Memory B cell (primary cell): ENCODE measurements around the gene FABP3.

Experiments
- ATAC-seq: fragments of 150-1000 bp; cut with Tn5 transposase; 2 replicates; pipeline ENCODE4 v1.10.0; 2021; ENCODE audit warnings: low read depth, mild to moderate bottlenecking, moderate library complexity
- DNase-seq, 2 donors: peaks; one replicate each; pipeline ENCODE4 v3.0.0; 2022; ENCODE audit warnings: low spot score in 2 of 2
- H3K27ac Mint-ChIP-seq: one replicate; pipeline ENCODE4 v1.8.0; 2022; ENCODE audit warnings: mild to moderate bottlenecking, moderate library complexity, mixed read lengths
- H3K27me3 Mint-ChIP-seq: one replicate; pipeline ENCODE4 v1.8.0; 2022; ENCODE audit warnings: mixed read lengths
- H3K36me3 Mint-ChIP-seq: one replicate; pipeline ENCODE4 v1.8.0; 2022; ENCODE audit warnings: mild to moderate bottlenecking, mixed read lengths
- H3K4me1 Mint-ChIP-seq: one replicate; pipeline ENCODE4 v1.8.0; 2022; ENCODE audit warnings: mixed read lengths
- H3K4me3 Mint-ChIP-seq: one replicate; pipeline ENCODE4 v1.8.0; 2022; ENCODE audit warnings: mild to moderate bottlenecking, moderate library complexity, mixed read lengths
- H3K9me3 Mint-ChIP-seq: one replicate; pipeline ENCODE4 v1.8.0; 2022; ENCODE audit warnings: mixed read lengths

The FABP3 gene

GRCh38 chr1:31372051-31372450 is 825 bp downstream of the FABP3 start:
- Mint-ChIP-seq H3K27me3 (peaks cover 7% of the 10 kb centered on the region), H3K9me3 (no peaks in the 10 kb centered on the region), H3K27ac (no peak overlapping the region), H3K36me3 (peaks cover 6% of the 10 kb centered on the region), H3K4me1 (peaks cover 7% of the 10 kb centered on the region), H3K4me3 (no peak overlapping the region)
- DNase-seq (no peak), ATAC-seq (no peak)

- Mint-ChIP-seq H3K4me1 (peaks cover 7% of the 10 kb centered on the region), H3K27me3 (peaks cover 2% of the 10 kb centered on the region), H3K36me3 (peaks cover 6% of the 10 kb centered on the region), H3K9me3 (no peaks in the 10 kb centered on the region), H3K4me3 (no peak overlapping the region), H3K27ac (no peak overlapping the region)
- ATAC-seq (no peak), DNase-seq (no peak)
Observed at GRCh38 chr1:31371121-31371959, 1.5 kb downstream of the FABP3 start.

DNA sequence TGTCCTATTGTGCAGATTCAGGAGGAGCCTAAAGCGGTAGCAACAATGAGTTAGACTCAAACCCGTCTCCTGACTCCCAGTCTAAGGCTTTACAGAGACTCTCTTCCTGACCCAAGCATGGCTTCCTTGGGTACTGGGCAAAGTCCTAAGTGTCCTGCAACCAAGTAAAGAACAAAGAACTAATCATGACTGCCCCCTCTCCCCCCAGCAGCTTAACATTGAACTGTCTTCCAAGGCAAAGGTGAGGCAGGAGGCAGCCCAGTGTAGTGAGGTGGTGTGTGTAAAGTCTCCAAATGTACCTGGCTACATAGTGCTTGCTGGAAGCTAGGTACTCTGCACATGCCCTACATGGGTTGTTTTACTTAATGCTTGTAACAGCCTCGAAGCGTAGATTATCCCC is 2.3 kb downstream of the FABP3 start:
- ATAC-seq (no peak), DNase-seq (no peak)
- Mint-ChIP-seq H3K27ac (no peak overlapping the region), H3K36me3 (peaks cover 8% of the 10 kb centered on the region), H3K4me1 (peaks cover 7% of the 10 kb centered on the region), H3K27me3 (peaks cover 2% of the 10 kb centered on the region), H3K9me3 (no peaks in the 10 kb centered on the region), H3K4me3 (no peak overlapping the region)

DNA sequence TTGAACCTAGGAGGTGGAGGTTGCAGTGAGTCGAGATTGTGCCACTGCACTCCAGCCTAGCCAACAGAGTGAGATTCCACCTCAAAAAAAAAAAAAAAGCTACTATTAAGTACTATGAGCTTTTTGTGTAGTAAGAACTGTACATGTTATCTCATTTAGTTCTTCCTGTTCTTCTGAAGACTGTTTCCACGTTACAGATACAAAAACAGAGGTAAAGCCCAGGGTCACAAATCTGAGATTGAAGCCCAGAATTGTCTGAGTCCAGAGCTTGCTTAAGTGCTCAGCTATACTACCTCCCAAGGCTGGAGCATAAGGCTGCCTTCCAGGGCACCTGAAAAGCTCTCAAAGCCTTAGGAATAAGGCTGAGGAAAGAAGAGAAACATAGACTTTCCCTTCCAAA is 2.9 kb downstream of the FABP3 start:
- H3K27ac Mint-ChIP-seq, result no peak overlapping the region
- no peak for DNase-seq
- peaks cover 7% of the 10 kb centered on the region for H3K4me1 Mint-ChIP-seq
- no peak for ATAC-seq
- no peak overlapping the region for H3K4me3 Mint-ChIP-seq
- peaks cover 14% of the 10 kb centered on the region for H3K36me3 Mint-ChIP-seq
- no peaks in the 10 kb centered on the region for H3K9me3 Mint-ChIP-seq
- peaks cover 2% of the 10 kb centered on the region for H3K27me3 Mint-ChIP-seq

DNA sequence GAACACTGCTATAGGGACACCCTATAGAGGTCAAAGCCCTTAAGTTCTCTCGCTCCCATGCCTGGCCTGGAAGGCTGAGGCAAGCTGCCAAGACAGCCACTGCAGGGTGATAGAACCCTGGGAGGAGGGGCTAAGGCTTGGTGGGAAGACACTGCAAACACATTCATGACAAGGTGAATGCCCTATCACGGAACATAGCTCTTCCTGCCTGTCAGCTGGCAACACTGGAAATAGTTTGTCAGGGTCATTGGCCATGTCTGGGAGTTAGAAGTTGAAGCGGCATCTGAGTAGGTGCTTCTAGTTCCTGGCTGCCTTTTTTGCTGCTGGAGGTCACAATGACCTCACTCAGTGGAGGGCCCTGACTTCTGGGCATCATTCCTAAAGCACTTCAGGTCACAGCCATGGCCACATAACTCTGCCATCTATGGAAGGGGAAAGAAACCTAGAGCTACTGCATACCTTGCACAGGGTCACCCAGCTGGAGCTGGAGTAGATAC is 4.2 kb downstream of the FABP3 start:
- Mint-ChIP-seq H3K27me3 (no peaks in the 10 kb centered on the region), H3K4me3 (no peak overlapping the region), H3K36me3 (peaks cover 23% of the 10 kb centered on the region), H3K4me1 (peaks cover 5% of the 10 kb centered on the region), H3K27ac (no peak overlapping the region), H3K9me3 (no peaks in the 10 kb centered on the region)
- no peak for ATAC-seq
- DNase-seq, result no peak

- Mint-ChIP-seq H3K36me3 (peaks cover 25% of the 10 kb centered on the region), H3K27me3 (no peaks in the 10 kb centered on the region), H3K4me3 (no peak overlapping the region), H3K4me1 (no peaks in the 10 kb centered on the region), H3K9me3 (no peaks in the 10 kb centered on the region), H3K27ac (no peak overlapping the region)
- DNase-seq (no peak), ATAC-seq (no peak)
Observed at GRCh38 chr1:31366796-31367195, 6.1 kb downstream of the FABP3 start.

DNA sequence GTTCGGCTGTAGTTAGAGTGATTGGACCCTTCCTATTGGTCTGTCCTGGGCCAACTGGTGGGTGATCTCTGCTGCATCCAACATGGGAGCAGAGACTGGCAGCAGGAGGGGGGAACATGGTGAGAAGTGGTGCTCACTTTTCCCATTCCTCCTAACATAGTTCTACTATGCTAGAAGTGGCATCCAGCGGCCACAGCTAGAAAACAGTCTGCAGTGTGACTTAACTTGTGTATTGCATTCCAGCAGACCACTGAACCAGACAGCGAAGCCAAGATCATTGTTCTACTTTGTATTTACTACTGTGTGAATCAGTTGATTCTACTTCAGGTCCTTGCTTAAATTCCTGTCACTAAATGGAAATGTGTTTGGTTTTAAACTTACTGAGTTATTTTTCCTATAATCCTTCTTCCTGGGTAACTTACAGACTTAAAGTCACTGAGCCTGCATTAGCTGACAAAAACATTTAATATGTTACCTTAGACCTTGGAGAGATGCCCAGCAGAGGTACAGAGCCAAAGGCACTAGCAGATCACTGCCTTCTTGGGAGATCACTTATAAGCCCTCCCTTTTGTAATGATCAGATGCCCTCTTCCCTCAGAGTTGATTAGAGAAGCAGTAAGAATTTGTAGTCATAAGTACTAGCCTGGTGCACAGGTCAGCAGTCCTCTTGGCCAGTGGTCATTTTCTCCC is 8.2 kb downstream of the FABP3 start:
- DNase-seq, result no peak
- Mint-ChIP-seq H3K4me1 (no peaks in the 10 kb centered on the region), H3K36me3 (peaks cover 32% of the 10 kb centered on the region), H3K27me3 (no peaks in the 10 kb centered on the region), H3K9me3 (no peaks in the 10 kb centered on the region), H3K4me3 (no peak overlapping the region), H3K27ac (no peak overlapping the region)
- no peak for ATAC-seq

- Mint-ChIP-seq H3K9me3 (no peaks in the 10 kb centered on the region), H3K4me3 (no peak overlapping the region), H3K36me3 (peaks cover 44% of the 10 kb centered on the region), H3K27ac (no peak overlapping the region), H3K4me1 (no peaks in the 10 kb centered on the region), H3K27me3 (no peaks in the 10 kb centered on the region)
- ATAC-seq (no peak), DNase-seq (no peak)
Observed at GRCh38 chr1:31362032-31362431, 10.8 kb downstream of the FABP3 start.

- no peaks in the 10 kb centered on the region for H3K9me3 Mint-ChIP-seq
- no peaks in the 10 kb centered on the region for H3K4me1 Mint-ChIP-seq
- DNase-seq (no peak), ATAC-seq (no peak)
- H3K27me3 Mint-ChIP-seq, result no peaks in the 10 kb centered on the region
- no peak overlapping the region for H3K4me3 Mint-ChIP-seq
- peaks cover 46% of the 10 kb centered on the region for H3K36me3 Mint-ChIP-seq
- H3K27ac Mint-ChIP-seq, result no peak overlapping the region
Observed at GRCh38 chr1:31361607-31362006, 11.3 kb downstream of the FABP3 start.

- no peak for DNase-seq
- Mint-ChIP-seq H3K36me3 (peaks cover 58% of the 10 kb centered on the region), H3K4me1 (peaks cover 3% of the 10 kb centered on the region), H3K9me3 (no peaks in the 10 kb centered on the region), H3K27me3 (no peaks in the 10 kb centered on the region), H3K4me3 (no peak overlapping the region), H3K27ac (no peak overlapping the region)
- ATAC-seq, result no peak
Observed at GRCh38 chr1:31356427-31356826, 16.4 kb downstream of the FABP3 start.

DNA sequence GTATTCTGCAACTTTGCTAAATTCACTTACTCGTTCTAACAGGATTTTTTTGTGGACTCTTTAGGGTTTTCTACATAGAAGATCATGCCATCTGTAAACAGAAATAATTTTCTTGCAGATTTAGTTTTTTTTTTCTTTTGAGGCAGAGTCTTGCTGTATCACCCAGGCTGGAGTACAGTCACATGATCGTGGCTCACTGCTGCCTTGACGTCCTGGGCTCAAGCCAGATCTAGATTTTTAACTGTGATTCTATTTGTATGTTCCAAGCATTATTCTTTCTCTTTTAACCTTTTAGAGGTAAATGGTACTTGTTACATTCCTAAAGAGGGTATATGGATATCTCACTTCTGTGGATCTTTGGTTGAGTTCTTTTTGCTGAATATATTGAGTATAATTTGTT is 18.6 kb downstream of the FABP3 start:
- H3K36me3 Mint-ChIP-seq, result peaks cover 61% of the 10 kb centered on the region
- ATAC-seq (no peak), DNase-seq (no peak)
- no peaks in the 10 kb centered on the region for H3K9me3 Mint-ChIP-seq
- no peak overlapping the region for H3K4me3 Mint-ChIP-seq
- H3K4me1 Mint-ChIP-seq, result peaks cover 3% of the 10 kb centered on the region
- no peak overlapping the region for H3K27ac Mint-ChIP-seq
- H3K27me3 Mint-ChIP-seq, result no peaks in the 10 kb centered on the region

DNA sequence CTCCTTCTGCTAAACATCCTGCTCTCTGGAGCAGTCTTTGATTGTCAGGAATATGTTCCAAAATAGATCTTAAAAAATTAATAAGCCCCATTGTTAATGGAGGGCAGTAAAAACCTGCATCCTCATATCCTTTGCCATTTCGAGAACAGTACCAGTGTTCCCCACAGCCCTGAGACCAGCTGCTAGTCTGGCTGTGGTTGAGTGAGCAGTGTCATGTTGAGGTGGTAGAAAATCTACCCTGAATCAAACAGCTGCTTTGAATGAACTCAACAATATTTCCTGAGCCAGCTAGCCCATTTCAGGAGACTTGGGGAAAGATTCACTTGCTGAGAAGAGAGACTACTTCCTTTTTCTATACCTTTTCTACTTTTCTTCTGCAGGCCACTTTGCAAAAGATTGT is 24.4 kb downstream of the FABP3 start:
- ATAC-seq (peak; percentile 84), DNase-seq (no peak)
- Mint-ChIP-seq H3K27me3 (no peaks in the 10 kb centered on the region), H3K4me3 (no peak overlapping the region), H3K36me3 (peaks cover 41% of the 10 kb centered on the region), H3K9me3 (no peaks in the 10 kb centered on the region), H3K27ac (peak overlapping the region; percentile 69), H3K4me1 (peaks cover 11% of the 10 kb centered on the region)

- Mint-ChIP-seq H3K4me1 (peaks cover 11% of the 10 kb centered on the region), H3K27ac (peak overlapping the region; percentile 23), H3K27me3 (no peaks in the 10 kb centered on the region), H3K4me3 (no peak overlapping the region), H3K36me3 (peaks cover 29% of the 10 kb centered on the region), H3K9me3 (no peaks in the 10 kb centered on the region)
- ATAC-seq (no peak), DNase-seq (no peak)
Observed at GRCh38 chr1:31346785-31347184, 26.1 kb downstream of the FABP3 start.

- DNase-seq, result no peak
- Mint-ChIP-seq H3K4me3 (no peak overlapping the region), H3K9me3 (no peaks in the 10 kb centered on the region), H3K36me3 (peaks cover 21% of the 10 kb centered on the region), H3K27ac (no peak overlapping the region), H3K4me1 (peaks cover 9% of the 10 kb centered on the region), H3K27me3 (no peaks in the 10 kb centered on the region)
- ATAC-seq, result no peak
Observed at GRCh38 chr1:31345635-31346034, 27.2 kb downstream of the FABP3 start.
